NCI-H510A treated with DMSO at 0.1 percent for 48 hours (cell line): ENCODE data around the gene NOG.
A peak's percentile ranks its signal among the peaks of the same experiment; 100 is the strongest.

Source experiments
- DNase-seq: peaks from one replicate; lab custom pipeline; 2025; lab: John Stamatoyannopoulos, UW

NOG gene

DNA sequence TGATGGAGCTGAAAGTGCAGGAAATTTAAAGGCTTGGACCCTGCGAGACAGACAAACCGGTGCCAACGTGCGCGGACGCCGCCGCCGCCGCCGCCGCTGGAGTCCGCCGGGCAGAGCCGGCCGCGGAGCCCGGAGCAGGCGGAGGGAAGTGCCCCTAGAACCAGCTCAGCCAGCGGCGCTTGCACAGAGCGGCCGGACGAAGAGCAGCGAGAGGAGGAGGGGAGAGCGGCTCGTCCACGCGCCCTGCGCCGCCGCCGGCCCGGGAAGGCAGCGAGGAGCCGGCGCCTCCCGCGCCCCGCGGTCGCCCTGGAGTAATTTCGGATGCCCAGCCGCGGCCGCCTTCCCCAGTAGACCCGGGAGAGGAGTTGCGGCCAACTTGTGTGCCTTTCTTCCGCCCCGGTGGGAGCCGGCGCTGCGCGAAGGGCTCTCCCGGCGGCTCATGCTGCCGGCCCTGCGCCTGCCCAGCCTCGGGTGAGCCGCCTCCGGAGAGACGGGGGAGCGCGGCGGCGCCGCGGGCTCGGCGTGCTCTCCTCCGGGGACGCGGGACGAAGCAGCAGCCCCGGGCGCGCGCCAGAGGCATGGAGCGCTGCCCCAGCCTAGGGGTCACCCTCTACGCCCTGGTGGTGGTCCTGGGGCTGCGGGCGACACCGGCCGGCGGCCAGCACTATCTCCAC lies at the start of gene NOG:
Gene NOG (plus strand): TSS at position 54 of the 674 bp plus-strand sequence. CDS start 525 bp downstream, at position 579.
- DNase-seq, result peak; percentile 72

DNA sequence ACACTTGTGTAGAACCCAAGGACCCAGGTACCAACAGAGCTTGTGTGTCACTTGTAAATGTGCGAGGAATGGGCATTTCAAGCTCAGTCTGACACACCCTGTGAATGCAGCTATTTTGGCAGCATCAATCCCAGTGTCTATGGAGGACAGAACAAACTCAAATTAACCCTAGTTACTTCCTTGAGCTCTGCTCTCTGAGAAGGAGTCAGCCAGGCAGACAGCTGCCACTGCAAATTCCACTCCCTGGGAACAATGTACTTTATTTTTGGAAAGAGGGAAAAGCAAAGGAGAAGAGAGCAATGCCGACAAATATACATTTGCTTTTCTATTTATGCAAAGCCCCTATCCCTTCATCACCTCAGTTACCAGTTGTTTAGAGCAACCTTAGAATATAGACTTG lies 48.4 kb upstream of the NOG start:
- DNase-seq, result no peak

DNA sequence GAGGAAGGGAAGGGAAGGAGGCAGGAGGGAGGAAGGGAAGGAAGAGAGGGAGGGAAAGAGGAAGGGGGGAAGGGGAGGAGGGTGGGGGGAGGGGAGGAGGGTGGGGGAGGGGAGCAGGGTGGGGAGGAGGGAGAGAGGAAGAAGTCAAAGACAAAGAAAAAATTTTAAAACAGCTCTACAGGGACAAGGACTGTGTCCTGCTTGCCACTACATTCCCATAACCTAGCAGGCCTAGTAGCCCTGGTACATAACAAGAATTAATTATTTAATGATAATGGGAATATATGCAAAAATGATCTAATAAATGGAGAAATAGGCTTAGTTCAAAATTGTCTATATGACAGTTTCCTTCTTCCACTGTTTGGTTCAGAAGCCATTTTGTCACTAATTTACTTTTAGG lies 47.6 kb upstream of the NOG start:
- DNase-seq, result no peak

DNA sequence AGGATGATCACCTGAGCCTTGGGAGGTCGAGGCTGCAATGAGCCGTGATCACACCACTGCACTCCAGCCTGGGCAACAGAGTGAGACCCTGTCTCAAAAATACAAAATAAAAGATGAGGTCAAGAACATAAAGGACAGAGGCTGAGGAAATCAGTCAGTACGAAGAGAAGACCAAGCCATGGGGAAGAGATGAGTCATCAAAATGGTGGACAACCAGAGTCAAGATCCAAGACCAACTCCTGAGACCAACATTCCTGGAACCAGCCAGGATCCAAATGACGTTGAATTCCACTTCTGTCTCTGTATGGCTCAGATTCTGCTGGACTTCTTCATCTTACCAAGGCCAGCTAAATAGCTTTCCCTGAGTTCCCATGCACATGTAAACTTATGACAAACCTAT lies 44.8 kb upstream of the NOG start:
- no peak for DNase-seq

DNA sequence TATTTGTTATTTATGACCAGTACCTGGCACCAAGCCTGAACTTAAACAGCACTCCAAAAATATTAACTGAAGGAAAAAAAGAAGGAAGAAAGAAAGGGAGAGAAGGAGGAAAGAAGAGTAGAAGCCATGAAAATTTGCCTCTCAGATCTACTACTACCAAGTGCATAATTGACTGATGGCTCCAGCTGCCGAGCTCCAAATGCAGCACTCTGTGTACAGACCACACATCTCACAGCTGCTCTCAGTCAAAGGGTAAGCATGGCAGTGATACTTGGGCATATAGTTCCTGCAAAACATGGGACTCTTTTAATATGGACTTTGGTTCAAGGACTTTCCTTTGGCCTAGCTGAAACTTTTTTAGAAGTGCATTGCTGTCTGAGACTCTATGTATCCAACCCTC lies 44.0 kb upstream of the NOG start:
- DNase-seq, result no peak

DNA sequence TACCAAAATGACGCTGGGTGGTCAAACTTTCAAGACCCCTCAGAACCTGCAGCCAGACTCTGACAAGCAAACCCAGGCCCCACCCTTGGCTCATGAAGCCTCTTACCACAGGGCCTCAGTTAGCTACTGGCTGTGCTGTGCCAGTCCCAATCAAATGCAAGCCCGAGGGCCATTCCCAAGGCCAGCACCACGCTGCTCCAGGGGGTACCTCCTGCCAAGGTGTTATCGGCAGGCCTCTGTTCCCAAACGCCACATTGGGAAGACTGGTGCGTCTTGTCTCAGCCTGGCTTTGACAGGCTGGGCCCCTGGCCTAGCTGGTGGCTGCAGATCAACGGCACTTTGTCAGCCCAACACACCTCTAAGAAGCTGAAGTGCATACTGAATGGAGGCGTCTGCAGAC lies 35.8 kb upstream of the NOG start:
- DNase-seq, result no peak

DNA sequence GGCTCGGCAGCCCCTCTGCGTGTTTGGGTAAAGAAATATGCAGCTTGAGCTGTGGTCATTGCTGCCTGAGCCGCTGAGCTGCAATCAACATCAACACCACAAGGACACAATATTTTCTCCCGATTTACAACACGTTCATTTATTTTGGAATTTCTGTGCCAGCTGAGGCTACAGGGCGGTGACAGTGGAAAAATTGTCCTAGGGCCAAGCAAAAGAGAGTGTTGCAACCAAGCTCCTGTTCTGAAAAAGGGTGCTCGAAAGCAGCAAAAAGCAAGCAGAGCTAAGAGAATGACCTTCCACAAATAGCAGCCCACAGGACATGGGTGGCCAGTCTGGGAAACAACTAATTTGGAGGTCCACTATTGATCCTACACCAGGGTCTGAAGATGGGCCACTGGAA lies 35.4 kb upstream of the NOG start:
- DNase-seq, result no peak

DNA sequence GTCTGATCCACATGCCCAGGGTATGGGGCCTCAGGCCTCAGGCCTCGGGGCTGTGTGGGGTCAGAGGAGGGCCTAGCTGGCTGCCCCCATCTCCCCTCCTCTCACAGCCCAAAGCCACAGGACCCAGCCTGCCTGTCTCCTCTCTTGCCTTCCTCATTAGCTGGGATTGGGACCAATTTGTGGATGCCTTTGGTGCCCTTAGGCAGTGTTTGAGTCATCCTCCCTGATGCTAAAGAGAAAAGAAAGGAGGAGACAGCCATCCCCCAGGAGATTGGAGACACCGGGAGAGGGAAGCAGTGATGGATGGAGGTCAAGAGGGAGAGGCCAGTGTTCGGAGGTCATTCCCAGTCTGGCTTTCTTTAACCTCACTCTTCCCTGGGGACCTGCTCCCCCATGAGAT lies 23.3 kb upstream of the NOG start:
- DNase-seq, result no peak

DNA sequence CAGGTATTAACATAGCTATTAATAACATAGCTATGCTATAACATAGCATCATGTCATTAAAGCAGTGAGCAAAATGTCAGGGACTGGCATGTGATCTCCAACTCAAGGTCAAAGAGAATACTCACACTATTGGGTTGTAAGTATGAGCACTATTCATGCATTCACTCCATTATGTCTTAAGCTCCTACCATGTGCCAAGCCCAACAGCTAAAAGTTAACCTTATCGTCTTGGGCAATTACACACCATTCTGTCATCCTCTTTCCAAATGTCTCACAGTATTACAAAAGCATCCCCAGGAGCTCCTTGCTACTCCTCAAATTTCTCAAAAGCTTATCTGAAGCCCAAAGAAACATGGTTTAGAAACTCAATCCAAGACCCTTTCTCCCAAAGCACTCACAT lies 22.0 kb upstream of the NOG start:
- no peak for DNase-seq

DNA sequence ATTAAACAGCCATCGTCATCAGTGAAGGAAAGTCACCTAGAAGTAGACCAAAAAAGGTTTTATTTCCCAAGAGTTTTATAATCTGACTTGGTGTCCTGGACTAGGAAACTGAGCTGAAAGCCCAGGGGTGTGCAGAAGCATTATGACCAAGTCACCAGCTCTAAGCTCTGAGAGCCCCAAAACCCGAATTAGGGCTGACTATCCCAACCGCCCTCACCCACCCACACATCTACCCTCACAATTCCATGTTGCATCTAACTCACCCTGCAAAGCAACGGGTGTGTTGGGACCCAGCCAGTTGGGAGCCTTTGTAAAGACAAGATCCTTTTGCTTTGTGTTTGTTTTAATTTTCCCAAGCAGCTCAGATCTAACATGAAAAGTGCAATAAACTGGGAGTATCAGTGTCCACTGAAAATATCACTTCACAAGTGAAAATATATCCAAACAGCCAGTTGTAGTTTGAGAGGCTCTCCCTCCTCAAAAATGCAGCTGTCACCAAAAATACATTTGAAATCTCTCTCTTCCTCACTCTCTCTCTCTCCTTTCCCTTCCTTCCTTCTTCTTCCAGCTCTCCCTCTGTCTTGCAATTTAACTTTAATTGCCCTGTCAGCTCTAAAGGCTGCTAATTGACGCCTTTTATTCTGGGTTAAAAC lies 16.2 kb upstream of the NOG start:
- no peak for DNase-seq

DNA sequence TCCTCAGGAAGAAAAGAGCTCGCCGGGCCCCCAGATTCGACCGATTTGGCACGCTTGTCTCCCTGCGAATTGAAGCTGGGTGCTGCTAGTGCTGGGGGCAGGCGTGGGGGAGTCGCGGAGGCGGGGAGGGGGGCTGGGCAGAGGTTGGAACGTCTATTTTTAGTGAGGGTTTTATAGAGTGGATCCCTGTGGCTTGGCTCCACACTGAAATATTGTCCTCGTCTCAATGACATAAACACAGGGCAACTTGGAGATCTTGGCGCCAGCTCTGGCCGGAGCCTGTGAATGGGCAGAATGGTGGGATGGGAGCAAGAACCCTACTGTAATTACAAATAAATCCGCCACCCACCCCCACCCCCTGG lies 15.7 kb upstream of the NOG start:
- no peak for DNase-seq

DNA sequence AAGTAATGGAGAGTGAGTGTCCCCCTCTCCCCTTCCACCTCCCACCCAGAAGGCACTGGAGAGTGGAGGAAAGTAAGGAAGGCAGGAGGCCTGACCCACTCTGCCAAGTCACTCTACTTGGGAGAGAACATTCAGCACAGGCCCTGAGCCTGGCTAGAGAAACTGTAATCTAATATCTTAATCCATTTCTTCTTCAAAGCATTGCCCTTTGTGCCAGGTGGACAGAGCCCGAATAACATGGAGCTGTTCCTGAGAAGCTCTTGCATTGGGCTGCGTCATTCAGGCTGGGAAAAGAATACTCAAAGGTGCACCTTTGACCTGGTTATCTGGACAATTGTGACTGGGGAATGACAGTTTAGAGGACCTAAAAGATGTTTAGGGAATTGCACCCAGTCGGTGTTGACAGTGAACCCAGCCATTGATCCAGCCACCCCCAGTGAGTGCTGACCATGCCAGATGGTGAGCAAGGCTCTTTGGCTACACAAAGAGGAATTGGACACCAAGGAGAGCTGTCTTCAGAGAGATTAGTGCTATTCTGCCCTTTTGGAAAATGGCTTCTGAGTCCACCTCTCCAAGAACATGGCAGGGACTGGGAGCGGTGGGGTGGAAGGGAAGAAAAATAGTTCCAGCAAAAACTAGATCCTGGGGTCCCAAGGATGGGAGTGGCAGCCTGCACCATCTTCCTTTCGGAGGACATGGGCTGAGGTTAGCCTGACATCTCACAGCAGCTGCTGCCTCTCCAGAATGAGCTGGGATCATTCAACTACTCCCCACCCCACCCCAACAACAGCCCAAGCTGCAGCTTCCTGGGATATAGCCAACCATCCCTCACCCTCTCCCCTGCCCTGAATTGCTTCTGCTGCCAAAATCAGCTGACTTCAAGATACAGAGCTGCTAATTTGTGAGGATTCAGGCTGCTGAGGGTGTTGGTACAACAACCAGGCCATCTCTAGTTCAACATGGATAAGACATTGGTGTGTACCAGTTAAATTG lies 11.6 kb upstream of the NOG start:
- no peak for DNase-seq

DNA sequence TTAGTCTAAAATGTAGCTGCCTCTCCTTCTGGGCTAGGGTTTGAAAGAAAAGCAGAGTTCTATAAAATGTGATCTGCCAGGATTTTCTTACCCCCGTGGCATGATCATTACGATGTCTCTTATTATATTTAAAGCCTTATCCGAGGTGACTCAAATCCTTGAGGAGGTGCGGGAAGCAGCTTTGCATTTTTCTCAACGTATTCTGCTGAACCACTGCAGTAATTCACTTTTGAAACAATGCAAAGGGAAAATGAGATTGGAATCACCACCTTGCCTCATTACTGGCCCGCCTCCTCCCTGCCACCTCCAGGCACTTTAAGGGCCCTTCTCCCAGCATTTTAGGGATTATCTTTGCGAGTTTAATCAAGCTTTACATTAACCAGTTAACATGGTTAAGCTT lies 9.7 kb upstream of the NOG start:
- no peak for DNase-seq

DNA sequence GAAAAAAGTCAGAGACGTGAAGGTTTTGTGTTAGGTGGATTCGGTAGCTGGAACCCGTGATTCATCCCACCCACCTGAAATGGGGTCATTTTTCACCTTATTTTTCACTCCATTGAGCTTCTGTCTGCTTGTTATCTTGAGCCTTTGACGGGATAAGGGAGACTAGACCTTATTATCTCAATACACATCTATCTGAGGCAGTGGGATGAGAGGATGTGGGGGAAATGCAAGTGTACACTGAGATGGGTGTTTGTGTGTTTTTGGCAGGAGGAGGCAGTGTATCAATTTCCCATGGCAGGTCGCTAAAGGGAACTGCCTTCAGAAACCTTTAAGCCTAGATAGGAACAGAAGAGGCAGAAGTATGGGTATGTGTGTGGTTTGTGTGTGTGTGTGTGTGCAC lies 6.2 kb upstream of the NOG start:
- DNase-seq, result no peak

DNA sequence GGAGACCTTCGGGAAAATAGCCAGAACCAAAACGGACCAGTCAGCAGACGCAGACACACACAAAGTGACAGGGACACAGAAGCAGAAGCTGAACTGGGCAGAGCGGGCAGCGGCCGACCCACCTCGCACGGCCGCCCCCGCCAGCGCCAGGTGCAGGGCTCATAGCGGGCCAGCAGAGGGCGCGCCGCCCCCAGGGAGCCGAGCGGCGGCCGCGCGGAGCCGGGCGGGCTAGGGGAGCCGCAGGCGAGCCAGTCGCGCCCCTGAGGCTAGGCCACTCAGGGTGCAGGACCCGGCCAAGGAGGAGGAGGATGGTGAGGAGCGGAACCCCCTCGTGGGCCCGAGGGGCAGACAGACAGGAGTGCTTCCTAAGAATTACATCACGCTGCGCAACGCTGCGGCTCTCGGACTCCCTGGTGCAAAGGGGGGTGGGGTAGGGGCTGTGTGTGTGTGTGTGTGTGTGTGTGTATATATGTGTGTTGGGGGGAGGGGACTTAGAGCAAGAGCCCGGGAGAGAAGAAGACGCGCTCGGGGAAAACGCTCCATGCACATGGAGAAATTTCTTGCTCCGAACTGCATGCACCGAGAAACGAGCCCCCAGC lies 913 bp upstream of the NOG start:
- peak; percentile 74 for DNase-seq

DNA sequence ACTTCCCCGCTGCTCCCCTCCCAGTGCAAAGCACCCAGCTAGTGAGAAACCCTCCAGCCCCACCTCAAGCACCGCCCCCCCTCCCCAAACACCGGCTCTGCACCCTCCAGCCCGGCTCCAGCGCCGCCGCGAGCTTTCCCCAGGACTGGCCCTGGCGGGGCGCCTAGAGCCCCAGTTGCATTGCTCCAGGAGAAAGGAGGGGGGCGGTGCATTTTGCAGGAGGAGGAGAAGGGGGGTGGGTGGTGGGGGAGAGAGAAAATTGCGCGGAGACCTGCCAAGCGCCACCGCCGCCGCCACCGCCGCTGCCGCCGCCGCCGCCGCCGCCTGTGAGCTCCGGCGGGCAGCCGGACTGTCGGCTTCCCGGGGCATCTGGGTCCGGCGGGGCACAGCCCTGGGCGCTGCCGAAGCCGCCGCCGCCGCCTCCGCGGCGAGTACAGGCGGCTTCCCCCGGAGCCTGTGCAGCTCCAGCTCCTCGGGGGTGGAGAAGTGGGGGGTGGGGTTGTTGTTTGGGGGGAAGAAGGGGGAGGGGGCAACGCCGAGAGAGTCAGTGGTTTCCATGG lies 333 bp upstream of the NOG start:
- no peak for DNase-seq

DNA sequence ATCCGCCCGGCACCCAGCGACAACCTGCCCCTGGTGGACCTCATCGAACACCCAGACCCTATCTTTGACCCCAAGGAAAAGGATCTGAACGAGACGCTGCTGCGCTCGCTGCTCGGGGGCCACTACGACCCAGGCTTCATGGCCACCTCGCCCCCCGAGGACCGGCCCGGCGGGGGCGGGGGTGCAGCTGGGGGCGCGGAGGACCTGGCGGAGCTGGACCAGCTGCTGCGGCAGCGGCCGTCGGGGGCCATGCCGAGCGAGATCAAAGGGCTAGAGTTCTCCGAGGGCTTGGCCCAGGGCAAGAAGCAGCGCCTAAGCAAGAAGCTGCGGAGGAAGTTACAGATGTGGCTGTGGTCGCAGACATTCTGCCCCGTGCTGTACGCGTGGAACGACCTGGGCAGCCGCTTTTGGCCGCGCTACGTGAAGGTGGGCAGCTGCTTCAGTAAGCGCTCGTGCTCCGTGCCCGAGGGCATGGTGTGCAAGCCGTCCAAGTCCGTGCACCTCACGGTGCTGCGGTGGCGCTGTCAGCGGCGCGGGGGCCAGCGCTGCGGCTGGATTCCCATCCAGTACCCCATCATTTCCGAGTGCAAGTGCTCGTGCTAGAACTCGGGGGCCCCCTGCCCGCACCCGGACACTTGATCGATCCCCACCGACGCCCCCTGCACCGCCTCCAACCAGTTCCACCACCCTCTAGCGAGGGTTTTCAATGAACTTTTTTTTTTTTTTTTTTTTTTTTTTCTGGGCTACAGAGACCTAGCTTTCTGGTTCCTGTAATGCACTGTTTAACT lies 1.0 kb downstream of the NOG start:
- peak; percentile 17 for DNase-seq

DNA sequence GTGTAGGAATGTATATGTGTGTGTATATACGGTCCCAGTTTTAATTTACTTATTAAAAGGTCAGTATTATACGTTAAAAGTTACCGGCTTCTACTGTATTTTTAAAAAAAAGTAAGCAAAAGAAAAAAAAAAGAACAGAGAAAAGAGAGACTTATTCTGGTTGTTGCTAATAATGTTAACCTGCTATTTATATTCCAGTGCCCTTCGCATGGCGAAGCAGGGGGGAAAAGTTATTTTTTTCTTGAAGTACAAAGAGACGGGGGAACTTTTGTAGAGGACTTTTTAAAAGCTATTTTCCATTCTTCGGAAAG lies 1.6 kb downstream of the NOG start:
- DNase-seq, result no peak

DNA sequence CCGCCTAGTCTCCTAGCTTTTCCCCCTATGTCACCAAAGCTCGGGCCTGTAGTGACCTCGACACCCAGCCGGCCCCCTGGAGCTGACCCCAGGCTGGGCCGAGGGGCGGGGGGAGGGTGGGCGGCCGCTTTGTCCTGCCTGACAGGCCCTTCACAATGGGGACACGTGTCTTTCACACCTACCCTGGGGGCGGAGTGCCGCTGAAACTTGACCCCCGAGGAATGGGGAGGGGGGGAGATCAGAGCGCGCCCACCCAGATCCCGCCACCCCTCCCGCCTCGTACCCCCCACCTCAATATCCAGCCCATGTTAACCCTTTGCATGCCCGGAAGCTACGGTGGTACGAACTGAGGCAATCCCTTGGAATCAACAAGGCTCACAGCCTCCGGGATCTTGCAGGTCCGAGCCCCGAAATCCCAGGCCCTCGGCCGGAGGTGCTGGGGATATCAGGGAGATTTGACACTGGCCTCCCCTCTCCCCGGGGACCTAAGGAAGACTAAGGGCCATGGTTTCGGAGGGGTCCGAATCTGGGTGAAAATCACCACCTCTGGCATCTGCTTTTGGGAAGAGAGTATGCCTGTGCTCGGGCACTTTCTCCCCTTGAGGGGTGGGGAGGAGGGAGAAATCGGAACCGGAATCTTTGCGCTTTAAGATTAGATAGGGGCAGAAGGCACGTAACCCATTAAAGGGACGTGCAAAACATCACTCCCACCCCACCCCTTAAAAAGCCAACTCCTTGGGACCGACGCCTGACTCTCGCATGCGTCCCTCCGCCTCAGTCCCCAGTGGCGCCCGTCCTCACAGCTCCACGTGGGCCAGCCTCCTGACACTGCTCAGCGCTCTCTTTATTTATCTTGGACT lies 2.6 kb downstream of the NOG start:
- no peak for DNase-seq

DNA sequence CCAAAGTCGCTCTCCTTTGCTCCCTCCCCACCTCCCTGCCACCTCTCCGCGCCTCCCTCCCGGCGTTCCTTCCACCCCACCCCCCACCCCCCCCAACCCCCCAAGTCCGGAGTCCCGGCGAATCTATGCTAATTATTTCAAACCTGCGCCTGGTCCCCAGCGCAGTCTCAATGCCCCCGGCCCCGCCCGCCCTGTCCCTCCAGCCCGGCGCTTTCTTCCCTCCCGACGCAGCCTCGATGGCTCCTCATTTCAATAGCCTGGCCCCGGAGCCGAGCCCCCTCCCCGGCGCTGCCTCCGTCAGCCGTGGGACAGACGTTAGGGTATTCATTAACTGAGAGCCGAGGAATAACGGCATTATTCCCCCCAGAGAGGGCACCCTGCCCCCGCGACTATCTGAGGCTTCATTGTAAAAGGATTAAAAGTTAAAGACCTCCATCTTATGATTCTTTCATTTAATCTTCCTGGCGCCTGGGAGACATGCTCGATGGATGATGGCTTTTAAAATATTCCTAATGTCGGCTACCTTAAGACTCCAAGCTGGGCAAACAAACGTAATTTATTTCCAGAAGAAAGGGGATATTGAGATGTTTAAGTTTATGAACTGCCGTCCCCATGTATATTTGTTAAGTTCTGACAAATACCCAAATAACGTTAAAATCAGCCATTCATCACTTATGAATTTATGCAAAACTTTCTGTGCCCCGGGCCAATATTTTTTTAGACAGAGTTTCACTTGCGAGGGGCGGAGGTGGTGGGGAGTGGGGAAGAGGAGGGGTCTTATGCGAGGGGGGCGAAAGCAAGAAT lies 3.4 kb downstream of the NOG start:
- no peak for DNase-seq
